ENCODE measurements around the gene SLC50A1.

SLC50A1 gene

DNA sequence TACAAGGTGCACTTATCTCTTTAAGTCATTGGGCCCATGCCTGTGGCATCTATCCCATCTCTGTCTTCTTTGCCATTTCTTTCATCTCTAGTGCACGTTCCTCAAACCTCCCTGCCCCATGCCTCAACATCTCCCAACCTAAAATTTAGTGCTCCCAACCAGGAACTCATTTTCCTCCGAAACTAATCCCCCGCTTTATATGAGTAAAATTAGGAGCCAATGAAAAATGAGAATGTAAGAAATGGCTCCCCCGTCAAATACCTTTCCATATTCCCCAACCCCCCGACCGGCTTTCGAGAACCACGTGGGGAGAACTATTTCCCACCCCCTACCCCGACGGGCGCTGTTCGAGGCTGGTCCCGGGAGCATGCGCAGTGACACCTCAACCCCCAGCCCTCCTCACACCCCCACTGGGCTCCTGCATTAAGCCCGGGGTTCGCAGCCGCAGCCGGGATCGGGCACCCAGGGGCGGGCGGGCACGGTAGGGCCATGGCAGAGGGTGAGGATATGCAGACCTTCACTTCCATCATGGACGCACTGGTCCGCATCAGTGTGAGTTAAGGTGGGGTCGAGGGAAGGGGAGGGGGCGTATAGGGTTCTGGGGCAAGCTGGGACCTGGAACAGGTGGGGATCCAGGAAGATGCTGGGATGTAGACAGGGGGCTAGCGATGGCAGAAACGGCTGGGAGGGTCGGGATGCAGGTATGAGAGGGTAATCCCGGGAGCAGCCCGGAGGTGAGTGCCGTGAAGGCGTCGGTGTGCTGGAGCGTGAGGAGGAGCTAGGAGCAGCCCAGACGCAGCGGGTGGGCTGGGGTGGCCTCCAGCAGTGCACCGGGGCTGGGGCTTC is 38.0 kb downstream of the SLC50A1 start, which contains the start of gene TRIM46:
TRIM46 (plus strand) TSS at position 372 of the 846 bp plus-strand sequence; CDS start at position 490, 118 bp downstream.
- H3K4me1 ChIP-seq (ENCODE audit: control insufficient read depth, insufficient read depth, low read length): peaks cover 17% of the 10 kb centered on the region
- H3K9ac ChIP-seq (ENCODE audit: low read length): peak within 1 kb of the TSS; percentile 96
- no peaks in the 10 kb centered on the region for H3K9me3 ChIP-seq (ENCODE audit: control insufficient read depth, low read length)
- DNase-seq (ENCODE audit: low read depth): peak; percentile 78
- H3K27me3 ChIP-seq (replicated peaks; ENCODE audit: control insufficient read depth, insufficient read depth, low read length): no peaks in the 10 kb centered on the region
- peak within 1 kb of the TSS; percentile 96 for H3K4me3 ChIP-seq (ENCODE audit: low read length)
- peaks cover 20% of the 10 kb centered on the region for H3K36me3 ChIP-seq (ENCODE audit: control insufficient read depth, insufficient read depth, low read length, severe bottlenecking)

DNA sequence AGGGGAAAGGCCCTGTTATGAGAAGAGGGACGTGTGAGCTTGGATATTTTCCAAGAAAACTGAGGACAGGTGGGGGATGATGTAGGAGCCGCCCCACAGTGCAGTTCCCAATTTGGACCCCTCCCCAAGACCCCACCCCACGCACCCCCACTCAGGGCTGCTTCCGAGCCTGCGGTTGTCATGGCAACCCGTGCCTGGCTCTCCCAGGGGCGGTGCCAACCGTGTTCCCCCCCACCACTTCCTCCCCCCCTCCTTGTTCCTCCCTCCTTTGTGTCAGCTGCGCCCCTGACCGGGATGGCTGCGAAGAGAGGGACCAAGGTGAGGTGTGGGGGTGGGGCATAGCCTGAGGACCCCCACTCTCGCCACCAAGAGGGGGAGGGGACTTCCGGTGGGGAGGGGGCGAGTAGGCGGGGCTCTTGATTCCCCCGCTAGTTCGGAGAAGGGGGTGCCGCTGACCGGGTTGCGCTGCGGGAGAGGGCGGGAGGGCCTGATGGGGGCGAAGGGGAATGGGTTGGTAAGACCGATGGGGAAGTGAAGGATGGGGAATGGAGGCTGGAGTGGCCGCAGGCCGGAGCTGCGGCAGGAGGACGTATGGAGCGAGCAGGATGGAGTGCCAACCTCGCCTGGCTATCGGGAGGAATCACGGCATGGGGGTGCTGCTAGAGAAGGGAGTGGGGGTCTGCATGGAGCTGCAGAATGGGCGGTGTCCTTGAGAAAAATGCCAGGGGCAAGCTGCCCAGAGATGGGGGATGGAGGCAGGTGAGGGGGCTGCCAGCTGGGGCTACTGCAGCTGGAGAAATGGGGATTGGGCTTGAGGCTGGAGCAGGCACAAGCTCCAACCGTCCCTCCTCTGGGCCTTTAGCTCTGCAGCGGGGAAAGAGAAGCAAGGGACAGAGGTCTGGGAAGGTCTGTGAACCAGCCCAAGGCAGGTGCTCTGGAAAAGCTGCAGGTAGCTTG is 39.0 kb downstream of the SLC50A1 start:
- Histone ChIP-seq H3K9me3 (ENCODE audit: control insufficient read depth, low read length) (no peaks in the 10 kb centered on the region), H3K27me3 (replicated peaks; ENCODE audit: control insufficient read depth, insufficient read depth, low read length) (no peaks in the 10 kb centered on the region), H3K4me3 (ENCODE audit: low read length) (peak overlapping the region; percentile 96), H3K36me3 (ENCODE audit: control insufficient read depth, insufficient read depth, low read length, severe bottlenecking) (peaks cover 11% of the 10 kb centered on the region), H3K9ac (ENCODE audit: low read length) (peak overlapping the region; percentile 96), H3K4me1 (ENCODE audit: control insufficient read depth, insufficient read depth, low read length) (peaks cover 17% of the 10 kb centered on the region)
- peak; percentile 54 for DNase-seq (ENCODE audit: low read depth)

GRCh38 chr1:155175281-155175926 is 39.8 kb downstream of the SLC50A1 start:
- Histone ChIP-seq H3K27me3 (replicated peaks; ENCODE audit: control insufficient read depth, insufficient read depth, low read length) (no peaks in the 10 kb centered on the region), H3K4me3 (ENCODE audit: low read length) (no peak overlapping the region), H3K9me3 (ENCODE audit: control insufficient read depth, low read length) (no peaks in the 10 kb centered on the region), H3K9ac (ENCODE audit: low read length) (no peak overlapping the region), H3K36me3 (ENCODE audit: control insufficient read depth, insufficient read depth, low read length, severe bottlenecking) (peaks cover 4% of the 10 kb centered on the region), H3K4me1 (ENCODE audit: control insufficient read depth, insufficient read depth, low read length) (peaks cover 17% of the 10 kb centered on the region)
- no peak for DNase-seq (ENCODE audit: low read depth)

DNA sequence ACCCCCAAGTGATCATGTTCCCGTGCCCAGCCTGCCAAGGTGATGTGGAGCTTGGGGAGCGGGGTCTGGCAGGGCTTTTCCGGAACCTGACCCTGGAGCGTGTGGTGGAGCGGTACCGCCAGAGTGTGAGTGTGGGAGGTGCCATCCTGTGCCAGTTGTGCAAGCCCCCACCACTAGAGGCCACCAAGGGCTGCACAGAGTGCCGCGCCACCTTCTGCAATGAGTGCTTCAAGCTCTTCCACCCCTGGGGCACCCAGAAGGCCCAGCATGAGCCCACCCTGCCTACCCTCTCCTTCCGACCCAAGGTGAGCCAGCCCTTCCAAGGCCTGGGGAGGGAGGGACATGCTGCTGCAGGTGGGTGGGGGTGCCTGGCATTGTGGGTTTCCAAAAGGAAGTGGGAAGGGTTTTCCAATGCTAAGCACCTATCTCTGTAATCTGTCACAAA is 40.3 kb downstream of the SLC50A1 start:
- H3K27me3 ChIP-seq (replicated peaks; ENCODE audit: control insufficient read depth, insufficient read depth, low read length): no peaks in the 10 kb centered on the region
- H3K36me3 ChIP-seq (ENCODE audit: control insufficient read depth, insufficient read depth, low read length, severe bottlenecking): no peaks in the 10 kb centered on the region
- H3K9me3 ChIP-seq (ENCODE audit: control insufficient read depth, low read length): no peaks in the 10 kb centered on the region
- H3K4me3 ChIP-seq (ENCODE audit: low read length): no peak overlapping the region
- DNase-seq (ENCODE audit: low read depth): no peak
- peaks cover 17% of the 10 kb centered on the region for H3K4me1 ChIP-seq (ENCODE audit: control insufficient read depth, insufficient read depth, low read length)
- H3K9ac ChIP-seq (ENCODE audit: low read length): no peak overlapping the region

DNA sequence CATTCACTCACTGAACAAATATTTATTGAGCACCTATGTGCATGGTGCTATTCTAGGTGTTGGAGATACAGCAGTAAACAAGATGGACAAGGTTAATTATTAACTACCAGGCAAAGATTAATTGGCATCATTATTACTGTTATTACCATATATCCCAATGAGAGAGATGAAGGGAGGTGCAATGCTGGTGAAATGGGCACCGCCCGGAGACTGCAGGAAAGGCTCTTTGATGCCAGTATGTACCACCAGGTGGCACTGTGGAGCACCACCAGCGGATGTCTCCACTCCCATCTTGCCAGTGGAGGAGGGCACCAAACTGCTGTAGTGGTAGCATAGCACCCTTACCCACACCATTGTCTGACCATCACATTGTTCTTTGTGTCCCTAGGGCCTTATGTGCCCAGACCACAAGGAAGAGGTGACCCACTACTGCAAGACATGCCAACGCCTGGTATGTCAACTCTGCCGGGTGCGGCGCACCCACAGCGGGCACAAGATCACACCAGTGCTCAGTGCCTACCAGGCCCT is 41.0 kb downstream of the SLC50A1 start:
- Histone ChIP-seq H3K4me3 (ENCODE audit: low read length) (no peak overlapping the region), H3K36me3 (ENCODE audit: control insufficient read depth, insufficient read depth, low read length, severe bottlenecking) (no peaks in the 10 kb centered on the region), H3K4me1 (ENCODE audit: control insufficient read depth, insufficient read depth, low read length) (peaks cover 14% of the 10 kb centered on the region), H3K27me3 (replicated peaks; ENCODE audit: control insufficient read depth, insufficient read depth, low read length) (no peaks in the 10 kb centered on the region), H3K9ac (ENCODE audit: low read length) (no peak overlapping the region), H3K9me3 (ENCODE audit: control insufficient read depth, low read length) (no peaks in the 10 kb centered on the region)
- DNase-seq (ENCODE audit: low read depth): peak; percentile 91

- H3K9me3 ChIP-seq (ENCODE audit: control insufficient read depth, low read length): no peaks in the 10 kb centered on the region
- H3K9ac ChIP-seq (ENCODE audit: low read length): no peak overlapping the region
- no peaks in the 10 kb centered on the region for H3K27me3 ChIP-seq (replicated peaks; ENCODE audit: control insufficient read depth, insufficient read depth, low read length)
- no peak overlapping the region for H3K4me3 ChIP-seq (ENCODE audit: low read length)
- no peak for DNase-seq (ENCODE audit: low read depth)
- peaks cover 7% of the 10 kb centered on the region for H3K4me1 ChIP-seq (ENCODE audit: control insufficient read depth, insufficient read depth, low read length)
- no peaks in the 10 kb centered on the region for H3K36me3 ChIP-seq (ENCODE audit: control insufficient read depth, insufficient read depth, low read length, severe bottlenecking)
Observed at GRCh38 chr1:155177192-155177917, 41.7 kb downstream of the SLC50A1 start.

DNA sequence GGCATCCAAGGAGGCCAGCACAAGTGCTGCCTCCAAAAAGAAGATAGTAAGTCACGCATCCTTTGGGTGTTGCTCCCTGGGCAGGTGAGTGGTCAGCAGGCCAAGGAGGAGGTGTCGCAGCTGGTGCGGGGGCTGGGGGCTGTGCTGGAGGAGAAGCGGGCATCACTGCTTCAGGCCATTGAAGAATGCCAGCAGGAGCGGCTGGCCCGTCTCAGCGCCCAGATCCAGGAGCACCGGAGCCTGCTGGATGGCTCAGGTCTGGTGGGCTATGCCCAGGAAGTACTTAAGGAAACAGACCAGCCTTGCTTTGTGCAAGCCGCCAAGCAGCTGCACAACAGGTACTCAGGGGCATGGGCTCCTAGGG is 42.2 kb downstream of the SLC50A1 start:
- Histone ChIP-seq H3K9me3 (ENCODE audit: control insufficient read depth, low read length) (no peaks in the 10 kb centered on the region), H3K4me3 (ENCODE audit: low read length) (no peak overlapping the region), H3K9ac (ENCODE audit: low read length) (no peak overlapping the region), H3K4me1 (ENCODE audit: control insufficient read depth, insufficient read depth, low read length) (peaks cover 5% of the 10 kb centered on the region), H3K27me3 (replicated peaks; ENCODE audit: control insufficient read depth, insufficient read depth, low read length) (no peaks in the 10 kb centered on the region), H3K36me3 (ENCODE audit: control insufficient read depth, insufficient read depth, low read length, severe bottlenecking) (no peaks in the 10 kb centered on the region)
- DNase-seq (ENCODE audit: low read depth): no peak

GRCh38 chr1:155178441-155179111 is 42.9 kb downstream of the SLC50A1 start:
- Histone ChIP-seq H3K27me3 (replicated peaks; ENCODE audit: control insufficient read depth, insufficient read depth, low read length) (no peaks in the 10 kb centered on the region), H3K36me3 (ENCODE audit: control insufficient read depth, insufficient read depth, low read length, severe bottlenecking) (no peaks in the 10 kb centered on the region), H3K9me3 (ENCODE audit: control insufficient read depth, low read length) (no peaks in the 10 kb centered on the region), H3K4me1 (ENCODE audit: control insufficient read depth, insufficient read depth, low read length) (peaks cover 1% of the 10 kb centered on the region), H3K4me3 (ENCODE audit: low read length) (no peak overlapping the region), H3K9ac (ENCODE audit: low read length) (no peak overlapping the region)
- DNase-seq (ENCODE audit: low read depth): no peak

- Histone ChIP-seq H3K27me3 (replicated peaks; ENCODE audit: control insufficient read depth, insufficient read depth, low read length) (no peaks in the 10 kb centered on the region), H3K4me1 (ENCODE audit: control insufficient read depth, insufficient read depth, low read length) (no peaks in the 10 kb centered on the region), H3K9me3 (ENCODE audit: control insufficient read depth, low read length) (no peaks in the 10 kb centered on the region), H3K36me3 (ENCODE audit: control insufficient read depth, insufficient read depth, low read length, severe bottlenecking) (no peaks in the 10 kb centered on the region), H3K4me3 (ENCODE audit: low read length) (no peak overlapping the region), H3K9ac (ENCODE audit: low read length) (no peak overlapping the region)
- DNase-seq (ENCODE audit: low read depth): no peak
Observed at GRCh38 chr1:155179112-155180031, 43.7 kb downstream of the SLC50A1 start.

Data from adipocyte (in vitro differentiated cells).